ENCODE measurements around the gene GDF7. TPM values are rescaled to one million over a fixed set of nuclear protein-coding genes. Genes with fewer than 3 reads are reported as not detected.

The GDF7 gene
- total and polyA plus RNA-seq, 2 of the 4 experiments (the other 2 are of a cell fraction), result under 0.01 to 0.02 TPM

DNA sequence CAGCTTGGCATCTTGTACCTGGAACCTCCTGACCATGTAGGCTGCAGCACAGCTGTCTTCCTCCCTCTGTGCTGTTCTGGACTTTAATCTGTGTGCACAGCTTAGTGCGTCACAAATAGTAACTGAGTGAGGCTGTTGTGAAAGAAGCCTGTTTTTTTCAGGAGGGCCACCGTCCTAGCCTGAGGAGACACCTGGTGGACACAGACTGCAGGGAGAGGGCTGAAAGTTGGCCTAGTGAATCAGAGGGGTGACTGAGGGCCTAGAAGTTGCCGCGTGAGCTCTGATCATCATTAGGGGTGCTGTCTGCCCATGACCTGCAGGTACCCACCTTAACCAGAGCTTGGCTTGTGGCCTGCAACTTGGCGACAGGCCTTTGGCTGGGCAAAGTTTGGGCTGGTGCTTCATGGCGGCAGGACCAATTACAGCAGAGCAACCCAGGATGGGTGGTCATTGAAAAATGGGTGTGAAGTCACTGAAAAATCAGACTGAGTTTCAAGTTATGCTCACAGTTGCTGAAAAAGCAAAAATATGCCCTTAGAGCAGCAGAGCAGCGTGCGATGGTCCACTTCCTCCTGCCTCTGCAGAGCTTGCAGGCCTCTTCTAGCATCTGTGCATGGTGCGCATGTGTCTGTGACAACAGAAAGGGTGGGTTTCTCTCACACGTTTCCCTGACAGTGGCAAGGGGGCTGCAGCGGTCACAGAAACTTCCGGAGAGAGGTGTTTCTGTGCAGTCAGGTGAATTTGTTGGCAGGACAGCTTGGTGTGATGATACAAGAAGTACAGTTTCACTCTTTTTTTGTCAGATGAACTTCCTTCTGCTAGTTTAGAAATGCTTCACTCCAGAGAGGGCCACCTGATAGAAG, 9.6 kb downstream of the GDF7 start:
- H3K9me3 ChIP-seq (ENCODE audit: control insufficient read depth, insufficient read depth, low read length), result no peaks in the 10 kb centered on the region; the same call in 1 of the 2 replicates

More for the DNA sequence above, 9.6 kb downstream of the GDF7 start:
- H4K91ac ChIP-seq (ENCODE audit: insufficient read depth, low read depth, low read length), result no peak overlapping the region
- H3K4ac ChIP-seq (ENCODE audit: low read depth, low read length), result no peak overlapping the region
- H3K23ac ChIP-seq (ENCODE audit: low read depth, low read length), result no peak overlapping the region
- H3K27me3 ChIP-seq (ENCODE audit: control insufficient read depth, insufficient read depth, low read length), result peaks cover 14% of the 10 kb centered on the region
- H2AK9ac ChIP-seq (replicated peaks; ENCODE audit: low read depth, low read length, poor library complexity), result no peak overlapping the region
- H3K56ac ChIP-seq (ENCODE audit: extremely low read depth, insufficient read depth, low read length), result no peak overlapping the region
- H2AK5ac ChIP-seq (ENCODE audit: low read depth, low read length), result no peak overlapping the region
- no peak overlapping the region for H3K4me3 ChIP-seq (ENCODE audit: insufficient read depth, low read depth, low read length)
- no peak overlapping the region for H2BK20ac ChIP-seq (ENCODE audit: low read depth, low read length)
- peaks cover 7% of the 10 kb centered on the region; the same call in 1 of the 2 replicates for H3K4me1 ChIP-seq (ENCODE audit: control insufficient read depth, insufficient read depth, low read length)
- no peak overlapping the region for H3K9ac ChIP-seq (ENCODE audit: low read depth, low read length)
- ChIA-PET POLR2A (ENCODE audit: unreplicated experiment) (no interaction called here), CTCF (interaction anchor here (0.5 to 2.8 kb wide), 8 partner anchors 8 to 196 kb away, joined by 3 to 14 read pairs (median 4); no protein-coding TSS in a partner anchor)
- no peak overlapping the region for H2BK5ac ChIP-seq (ENCODE audit: low read depth, low read length, poor library complexity, severe bottlenecking)
- H3K4me2 ChIP-seq (ENCODE audit: low read depth, low read length), result no peak overlapping the region
- no TSS peak for BruUV-seq (replicated peaks)
- ATAC-seq (ENCODE audit: low read depth), result no peak
- TF ChIP-seq MAFK (IDR thresholded peaks at IDR 0.05; ENCODE audit: low read depth, low read length) (no peak), NFE2L2 (IDR thresholded peaks at IDR 0.05; ENCODE audit: low read depth, low read length) (no peak), RCOR1 (IDR thresholded peaks at IDR 0.05; ENCODE audit: insufficient replicate concordance, low read length) (no peak), CEBPB (IDR thresholded peaks at IDR 0.05; ENCODE audit: low read depth, low read length) (no peak), MAZ (IDR thresholded peaks at IDR 0.05; ENCODE audit: borderline replicate concordance, low read depth, low read length) (no peak), SMC3 (IDR thresholded peaks at IDR 0.05; ENCODE audit: low read depth, low read length) (no peak)
- dilution Hi-C loops (cut with HindIII; ENCODE audit: low sequenced_read_pairs, unreplicated experiment), result loop anchor here (25.0 kb wide), 1 partner anchor 261 kb away; no protein-coding TSS in a partner anchor
- DNase-seq, result no peak
- H3K14ac ChIP-seq (replicated peaks; ENCODE audit: low read depth, low read length), result no peak overlapping the region
- no peak overlapping the region for H2BK120ac ChIP-seq (ENCODE audit: low read depth, low read length)
- no peaks in the 10 kb centered on the region for H3K79me1 ChIP-seq (ENCODE audit: low read depth in 1 of 2, low read length in 2 of 2)
- no peak overlapping the region for H3K18ac ChIP-seq (ENCODE audit: low read depth, low read length)
- no peak overlapping the region for H4K5ac ChIP-seq (ENCODE audit: low read depth, low read length)
- no peak overlapping the region for H2BK15ac ChIP-seq (ENCODE audit: low read depth, low read length)
- peaks cover 5% of the 10 kb centered on the region; the same call in 1 of the 2 replicates for H3K9me1 ChIP-seq (ENCODE audit: insufficient read depth, low read length)
- peaks cover 1% of the 10 kb centered on the region; the same call in 1 of the 2 replicates for H3K36me3 ChIP-seq (ENCODE audit: control insufficient read depth, insufficient read depth, low read length)
- H4K20me1 ChIP-seq (ENCODE audit: insufficient read depth, low read length), result no peaks in the 10 kb centered on the region
- intact Hi-C loops (cut with micrococcal nuclease), result no loop called here
- WGBS, 2 experiments (ENCODE audit: extremely low coverage in 2 of 2, insufficient read length in 1 of 2), result 95% methylated on average over 6 of the region's 12 CpGs; no CpG with 5 or more reads in 1 of the 2 experiments
- H2AFZ ChIP-seq (replicated peaks; ENCODE audit: low read length, poor library complexity), result no peak overlapping the region
- in situ Hi-C loops (cut with MboI; ENCODE audit: low sequenced_read_pairs), result no loop called here
- no peak overlapping the region for H3K27ac ChIP-seq (ENCODE audit: insufficient read depth, low read length)
- no peak overlapping the region for H4K8ac ChIP-seq (ENCODE audit: low read depth in 2 of 2, low read length in 2 of 2)

Measured in IMR-90 (cell line).